ENCODE measurements around the gene JAG2. TPM values are rescaled to one million over a fixed set of nuclear protein-coding genes. Genes with fewer than 3 reads are reported as not detected.
"Not testable (repeated sequence)": the region's sequence is repeated elsewhere in the genome, so short reads cannot be mapped to it uniquely, and the experiment has no call there.

JAG2 gene
- total RNA-seq, 1 experiment from 2014 or later = 85.9 TPM

- no peak for TF ChIP-seq RAD21 (IDR thresholded peaks at IDR 0.05; ENCODE audit: low read depth)
- no peak for TF ChIP-seq CTCF (IDR thresholded peaks at IDR 0.05 in 2 of 3, conservative IDR thresholded peaks at IDR 0.05 in 1 of 3; ENCODE audit: borderline replicate concordance in 1 of 3, insufficient read depth in 1 of 3, low read depth in 2 of 3, low read length in 2 of 3)
- no peak for TF ChIP-seq SIN3A (IDR thresholded peaks at IDR 0.05; ENCODE audit: low read depth)
- TF ChIP-seq EZH2phosphoT487 (IDR thresholded peaks at IDR 0.05; ENCODE audit: borderline replicate concordance) = no peak
- TF ChIP-seq FOSL1 (IDR thresholded peaks at IDR 0.05; ENCODE audit: low read depth) = no peak
- TF ChIP-seq EGR1 (IDR thresholded peaks at IDR 0.05; ENCODE audit: low read depth) = no peak
These were observed 51.9 kb downstream of the JAG2 start (continued) for GRCh38 chr14:105116451-105117256.

- CTCF ChIA-PET; H3K4me3 ChIP-seq (replicated peaks in 1 of 2; ENCODE audit: low read depth in 1 of 2, low read length in 2 of 2); H3K9me2 ChIP-seq (ENCODE audit: insufficient read depth); intact Hi-C loops (cut with micrococcal nuclease); ATAC-seq; H3K4me2 ChIP-seq (ENCODE audit: low read length); H3K9me3 ChIP-seq (ENCODE audit: control insufficient read depth in 1 of 2, insufficient read depth in 1 of 2, low read depth in 1 of 2, low read length in 2 of 2); H2AFZ ChIP-seq (ENCODE audit: low read depth, low read length, poor library complexity, severe bottlenecking); POLR2A ChIA-PET; DNase-seq (ENCODE audit: low read depth, low spot score); H3K27ac ChIP-seq (ENCODE audit: low read depth, low read length); RAD21 ChIA-PET (ENCODE audit: low non-redundant PET in 1 of 2, low total read pairs in 2 of 2, uncharacterized antibody in 2 of 2, unreplicated experiment in 2 of 2); H3K27me3 ChIP-seq (ENCODE audit: insufficient read depth, low read length); H4K20me1 ChIP-seq (ENCODE audit: insufficient read depth); H3K9ac ChIP-seq (ENCODE audit: low read length); H3K79me2 ChIP-seq (ENCODE audit: insufficient read depth, low read length); H3K4me1 ChIP-seq (ENCODE audit: control insufficient read depth in 1 of 2, insufficient read depth in 2 of 2, low read length in 2 of 2); BruUV-seq (replicated peaks); H3K36me3 ChIP-seq (ENCODE audit: control insufficient read depth in 1 of 2, insufficient read depth in 2 of 2, low read length in 2 of 2): not testable (repeated sequence)
These were observed 59.3 kb downstream of the JAG2 start for GRCh38 chr14:105109243-105109642.
